SK-N-SH treated with all-trans-retinoic acid at 6 μM for 48 hours (cell line): ENCODE measurements around the gene DRP2.
A peak's percentile ranks its signal among the peaks of the same experiment; 100 is the strongest.

ENCODE experiments used
- ATAC-seq: fragments of 200-7000 bp; cut with Tn5 transposase; 3 replicates; pipeline ENCODE4 v1.9.1; 2020; ENCODE audit warnings: mild to moderate bottlenecking, moderate library complexity
- ARNTL ChIP-seq: fragments of 450-650 bp; formaldehyde crosslinking; IDR thresholded peaks from 2 replicates; pipeline ENCODE4 v1.5.0; 2020; ENCODE audit warnings: low read depth, mild to moderate bottlenecking, moderate library complexity, borderline replicate concordance
- BACH2 ChIP-seq: fragments of 250-450 bp; sonication (Bioruptor Pico); IDR thresholded peaks from 2 replicates; pipeline ENCODE4 v1.9.0; 2021; ENCODE audit warnings: mild to moderate bottlenecking, borderline replicate concordance
- CREB5 ChIP-seq: fragments of 250-450 bp; sonication (Bioruptor Pico); IDR thresholded peaks from 2 replicates; pipeline ENCODE4 v1.5.1; 2020; ENCODE audit warnings: low read depth, mild to moderate bottlenecking, moderate library complexity
- CSDC2 ChIP-seq: fragments of 250-450 bp; sonication (Bioruptor Pico); IDR thresholded peaks from 2 replicates; pipeline ENCODE4 v1.5.0; 2020; ENCODE audit warnings: mild to moderate bottlenecking, moderate library complexity
- CSRNP3 ChIP-seq: fragments of 250-450 bp; sonication (Bioruptor Pico); IDR thresholded peaks from 2 replicates; pipeline ENCODE4 v1.5.1; 2021; ENCODE audit warnings: mild to moderate bottlenecking, moderate library complexity
- ESRRG ChIP-seq: fragments of 250-450 bp; sonication (Bioruptor Pico); IDR thresholded peaks from 2 replicates; pipeline ENCODE4 v1.6.1; 2021; ENCODE audit warnings: mild to moderate bottlenecking
- ISL1 ChIP-seq: fragments of 250-450 bp; sonication (Bioruptor Pico); IDR thresholded peaks from 2 replicates; pipeline ENCODE4 v2.1.2; 2022; ENCODE audit warnings: mild to moderate bottlenecking, moderate library complexity
- OSR1 ChIP-seq: fragments of 250-450 bp; sonication (Bioruptor Pico); IDR thresholded peaks from 2 replicates; pipeline ENCODE4 v1.8.0; 2022; ENCODE audit warnings: moderate library complexity, mild to moderate bottlenecking, inconsistent platforms
- PATZ1 ChIP-seq: fragments of 250-450 bp; sonication (Bioruptor Pico); IDR thresholded peaks from 2 replicates; pipeline ENCODE4 v1.8.0; 2020; ENCODE audit warnings: mild to moderate bottlenecking, moderate library complexity, borderline replicate concordance
- POU6F1 ChIP-seq: fragments of 250-450 bp; sonication (Bioruptor Pico); IDR thresholded peaks from 2 replicates; pipeline ENCODE4 v1.8.0; 2021; ENCODE audit warnings: low read depth, mild to moderate bottlenecking, moderate library complexity, borderline replicate concordance
- PPARA ChIP-seq: fragments of 250-450 bp; sonication (Bioruptor Pico); IDR thresholded peaks from 2 replicates; pipeline ENCODE4 v1.5.0; 2020; ENCODE audit warnings: mild to moderate bottlenecking, borderline replicate concordance
- RARB ChIP-seq: fragments of 250-450 bp; sonication (Bioruptor Pico); IDR thresholded peaks from 2 replicates; pipeline ENCODE4 v1.8.0; 2021; ENCODE audit warnings: mild to moderate bottlenecking, moderate library complexity
- SNAI2 ChIP-seq: fragments of 250-450 bp; sonication (Bioruptor Pico); IDR thresholded peaks from 2 replicates; pipeline ENCODE4 v1.5.0; 2020; ENCODE audit warnings: mild to moderate bottlenecking, moderate library complexity
- TCF4 ChIP-seq: fragments of 250-450 bp; sonication (Bioruptor Pico); IDR thresholded peaks from 2 replicates; pipeline ENCODE4 v1.8.0; 2021; ENCODE audit warnings: mild to moderate bottlenecking, moderate library complexity, borderline replicate concordance
- TOX ChIP-seq: fragments of 250-450 bp; sonication (Bioruptor Pico); IDR thresholded peaks from 2 replicates; pipeline ENCODE4 v1.8.0; 2021; ENCODE audit warnings: mild to moderate bottlenecking, moderate library complexity, borderline replicate concordance
- TSHZ2 ChIP-seq: fragments of 250-450 bp; sonication (Bioruptor Pico); IDR thresholded peaks from 2 replicates; pipeline ENCODE4 v1.5.0; 2020; ENCODE audit warnings: mild to moderate bottlenecking, moderate library complexity
- ZC3H10 ChIP-seq: fragments of 250-450 bp; sonication (Bioruptor Pico); IDR thresholded peaks from 2 replicates; pipeline ENCODE4 v1.5.1; 2021; ENCODE audit warnings: mild to moderate bottlenecking, moderate library complexity
- ZNF565 ChIP-seq: fragments of 450-650 bp; formaldehyde crosslinking; conservative IDR thresholded peaks from 2 replicates; pipeline ENCODE4 v1.5.0; 2020; ENCODE audit warnings: low read depth, mild to moderate bottlenecking, moderate library complexity
- ZNF8 ChIP-seq: fragments of 450-650 bp; formaldehyde crosslinking; IDR thresholded peaks from 2 replicates; pipeline ENCODE4 v1.5.0; 2020; ENCODE audit warnings: mild to moderate bottlenecking, moderate library complexity

Gene DRP2

GRCh38 chrX:101223226-101223625 lies 3.6 kb downstream of the DRP2 start (continued):
- TF ChIP-seq PATZ1 (CRISPR knock-in tag) (no peak), ESRRG (CRISPR knock-in tag) (no peak), CSDC2 (no peak), CSRNP3 (no peak)

- no peak for TF ChIP-seq ZNF8
- no peak for TF ChIP-seq PPARA (CRISPR knock-in tag)
- TF ChIP-seq PATZ1 (CRISPR knock-in tag) = no peak
- TF ChIP-seq TCF4 (CRISPR knock-in tag) = no peak
- TF ChIP-seq POU6F1 = no peak
- no peak for TF ChIP-seq SNAI2
- no peak for TF ChIP-seq ISL1 (CRISPR knock-in tag)
- TF ChIP-seq ZC3H10 (CRISPR knock-in tag) = no peak
- no peak for TF ChIP-seq RARB (CRISPR knock-in tag)
- no peak for TF ChIP-seq CSRNP3
- no peak for TF ChIP-seq CREB5 (CRISPR knock-in tag)
- no peak for TF ChIP-seq ARNTL
- no peak for TF ChIP-seq CSDC2
- TF ChIP-seq ZNF565 (CRISPR knock-in tag) = no peak
- no peak for TF ChIP-seq OSR1 (CRISPR knock-in tag)
- TF ChIP-seq, all 23 proteins: peak for 0
- peak; percentile 74 for ATAC-seq
These were observed 9.6 kb downstream of the DRP2 start for GRCh38 chrX:101229170-101229569.

GRCh38 chrX:101230636-101231035 lies 11.1 kb downstream of the DRP2 start:
- ATAC-seq = no peak; the same call in 2 of the 3 replicates
- no peak for TF ChIP-seq ZC3H10 (CRISPR knock-in tag)
- no peak for TF ChIP-seq SNAI2
- TF ChIP-seq CSRNP3 = no peak
- no peak for TF ChIP-seq PPARA (CRISPR knock-in tag)
- TF ChIP-seq TCF4 (CRISPR knock-in tag) = no peak
- no peak for TF ChIP-seq RARB (CRISPR knock-in tag)
- no peak for TF ChIP-seq CREB5 (CRISPR knock-in tag)
- TF ChIP-seq TOX (CRISPR knock-in tag) = no peak
- no peak for TF ChIP-seq ARNTL
- no peak for TF ChIP-seq CSDC2
- TF ChIP-seq OSR1 (CRISPR knock-in tag) = no peak
- no peak for TF ChIP-seq BACH2
- no peak for TF ChIP-seq TSHZ2 (CRISPR knock-in tag)
- TF ChIP-seq ZNF8 = no peak
- TF ChIP-seq ZNF565 (CRISPR knock-in tag) = no peak
